ENCODE data around the gene JADE1.

JADE1 gene

GRCh38 chr4:128819082-128819742, 9.7 kb downstream of the JADE1 start:
- no peak for DNase-seq (ENCODE audit: low read depth)
- TF ChIP-seq CTCF (IDR thresholded peaks at IDR 0.05; ENCODE audit: low read length, missing control alignments), result no peak
- H3K4me3 ChIP-seq (replicated peaks; ENCODE audit: low read depth, low read length), result no peak overlapping the region

GRCh38 chr4:128820671-128821070, 11.2 kb downstream of the JADE1 start:
- no peak for DNase-seq (ENCODE audit: low read depth)
- no peak for TF ChIP-seq CTCF (IDR thresholded peaks at IDR 0.05; ENCODE audit: low read length, missing control alignments)

GRCh38 chr4:128821151-128821550, 11.7 kb downstream of the JADE1 start:
- no peak for TF ChIP-seq CTCF (IDR thresholded peaks at IDR 0.05; ENCODE audit: low read length, missing control alignments)

More at GRCh38 chr4:128820671-128821070, 11.2 kb downstream of the JADE1 start:
- no peak overlapping the region for H3K4me3 ChIP-seq (replicated peaks; ENCODE audit: low read depth, low read length)

GRCh38 chr4:128823025-128823661, 13.6 kb downstream of the JADE1 start:
- peak; percentile 78 for DNase-seq (ENCODE audit: low read depth)
- no peak for TF ChIP-seq CTCF (IDR thresholded peaks at IDR 0.05; ENCODE audit: low read length, missing control alignments)
- H3K4me3 ChIP-seq (replicated peaks; ENCODE audit: low read depth, low read length), result no peak overlapping the region

More at GRCh38 chr4:128821151-128821550, 11.7 kb downstream of the JADE1 start:
- DNase-seq (ENCODE audit: low read depth), result no peak
- no peak overlapping the region for H3K4me3 ChIP-seq (replicated peaks; ENCODE audit: low read depth, low read length)

GRCh38 chr4:128825226-128825625, 15.7 kb downstream of the JADE1 start:
- no peak for TF ChIP-seq CTCF (IDR thresholded peaks at IDR 0.05; ENCODE audit: low read length, missing control alignments)
- peak; percentile 23 for DNase-seq (ENCODE audit: low read depth)
- no peak overlapping the region for H3K4me3 ChIP-seq (replicated peaks; ENCODE audit: low read depth, low read length)

- TF ChIP-seq CTCF (IDR thresholded peaks at IDR 0.05; ENCODE audit: low read length, missing control alignments), result no peak
- DNase-seq (ENCODE audit: low read depth), result no peak
- no peak overlapping the region for H3K4me3 ChIP-seq (replicated peaks; ENCODE audit: low read depth, low read length)
These were observed 17.8 kb downstream of the JADE1 start for GRCh38 chr4:128827296-128827695.

Data from fibroblast of pulmonary artery (primary cell).